GM21825 (cell line): Measurements from ENCODE around the gene IQGAP2.

Source experiments
- ATAC-seq: cut with Tn5 transposase; IDR thresholded peaks from one replicate; pipeline ENCODE4 v1.9.1; 2021; ENCODE audit warnings: mild to moderate bottlenecking, moderate library complexity; ENCODE audit not compliant: unreplicated experiment

The IQGAP2 gene

GRCh38 chr5:76561959-76562358, 158.9 kb downstream of the IQGAP2 start:
- no peak for ATAC-seq

DNA sequence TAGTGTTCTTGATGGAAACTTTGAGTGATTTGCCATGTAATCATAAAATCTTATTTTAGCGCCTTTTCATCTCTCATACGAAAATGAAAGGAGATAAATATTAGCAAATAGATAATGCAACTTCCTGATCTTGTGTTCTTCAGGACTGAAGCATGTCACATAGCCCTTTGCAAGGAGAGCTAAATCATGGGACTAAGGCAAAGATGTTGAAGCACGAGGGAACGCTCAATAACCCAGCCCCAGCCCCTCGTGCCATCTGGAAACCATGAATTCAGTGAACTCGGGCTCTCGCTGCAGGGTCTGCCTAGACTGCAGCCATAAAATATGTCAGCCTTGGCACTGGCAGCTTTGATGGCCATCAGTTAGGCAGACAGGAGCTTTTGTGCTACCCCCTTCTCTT, 161.9 kb downstream of the IQGAP2 start:
- no peak for ATAC-seq

DNA sequence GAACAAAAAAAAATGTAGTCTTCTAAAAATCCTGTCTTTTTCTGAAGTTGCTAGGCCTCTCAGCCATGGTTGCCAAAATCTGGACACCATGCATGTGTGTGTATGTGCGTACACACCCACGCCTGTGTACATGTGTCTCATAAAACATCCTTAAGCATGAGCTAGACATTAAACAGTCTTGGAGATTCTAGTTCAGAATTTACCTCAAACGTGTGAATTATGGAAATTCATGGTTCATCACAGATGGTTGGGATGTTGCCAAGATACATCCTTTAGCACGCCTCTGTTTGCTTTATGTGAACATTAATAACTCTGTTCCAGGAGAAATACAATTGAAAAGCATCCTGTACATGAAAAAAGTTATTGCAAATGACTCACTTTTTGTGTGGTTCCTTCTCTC, 167.1 kb downstream of the IQGAP2 start:
- no peak for ATAC-seq

GRCh38 chr5:76571559-76571958, 168.5 kb downstream of the IQGAP2 start:
- ATAC-seq = no peak

GRCh38 chr5:76576450-76576849, 173.4 kb downstream of the IQGAP2 start:
- ATAC-seq = no peak

- no peak for ATAC-seq
Measured at GRCh38 chr5:76576996-76577395, 173.9 kb downstream of the IQGAP2 start.

GRCh38 chr5:76579166-76579937, 176.3 kb downstream of the IQGAP2 start:
- ATAC-seq = no peak

- no peak for ATAC-seq
Measured at GRCh38 chr5:76580981-76581380, 177.9 kb downstream of the IQGAP2 start.

DNA sequence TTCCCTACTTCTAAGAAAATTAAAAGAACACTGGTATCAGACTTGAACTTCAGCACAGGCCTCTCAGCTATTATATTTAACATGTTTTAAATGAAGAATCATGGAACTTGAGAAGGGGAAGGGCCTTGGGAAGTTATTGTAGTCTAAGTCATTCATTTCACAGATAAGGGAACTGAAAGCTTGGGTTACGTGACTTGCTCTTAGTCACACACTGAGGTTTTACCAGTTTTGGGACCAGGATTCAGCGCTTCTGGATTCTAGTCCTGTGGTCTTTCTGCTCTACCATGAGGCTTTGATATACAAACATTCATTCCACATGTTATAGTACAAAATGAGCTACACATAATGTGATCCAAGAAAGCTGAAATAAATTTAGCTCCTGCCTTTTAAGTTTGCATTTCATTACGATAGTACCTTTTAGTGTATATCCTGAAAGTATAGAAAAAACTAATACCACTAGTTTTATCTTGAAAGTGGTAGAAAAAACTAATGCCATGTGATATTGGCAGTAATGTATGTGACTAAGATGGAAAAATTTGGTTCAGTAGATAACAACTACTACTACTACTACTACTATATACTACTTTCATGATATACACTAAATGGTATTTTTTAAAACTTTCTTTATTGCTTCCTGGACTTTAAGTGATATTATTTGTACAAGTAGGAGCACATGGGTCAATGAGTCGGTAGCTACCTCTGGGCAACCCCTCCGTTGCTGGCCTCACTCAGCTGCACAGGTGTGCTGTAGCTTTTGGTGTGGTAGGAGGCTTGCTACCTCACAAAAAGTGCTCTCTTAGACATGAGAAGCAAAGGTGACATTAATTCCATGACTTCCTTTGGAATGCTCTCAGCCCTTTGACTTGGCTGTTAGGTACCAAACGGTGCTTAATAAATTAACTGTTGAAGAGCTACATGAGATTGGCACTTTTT, 179.4 kb downstream of the IQGAP2 start:
- ATAC-seq = peak; percentile 89

GRCh38 chr5:76583163-76584047, 180.3 kb downstream of the IQGAP2 start:
- no peak for ATAC-seq

- ATAC-seq = no peak
Measured at GRCh38 chr5:76585783-76586217, 182.7 kb downstream of the IQGAP2 start.

DNA sequence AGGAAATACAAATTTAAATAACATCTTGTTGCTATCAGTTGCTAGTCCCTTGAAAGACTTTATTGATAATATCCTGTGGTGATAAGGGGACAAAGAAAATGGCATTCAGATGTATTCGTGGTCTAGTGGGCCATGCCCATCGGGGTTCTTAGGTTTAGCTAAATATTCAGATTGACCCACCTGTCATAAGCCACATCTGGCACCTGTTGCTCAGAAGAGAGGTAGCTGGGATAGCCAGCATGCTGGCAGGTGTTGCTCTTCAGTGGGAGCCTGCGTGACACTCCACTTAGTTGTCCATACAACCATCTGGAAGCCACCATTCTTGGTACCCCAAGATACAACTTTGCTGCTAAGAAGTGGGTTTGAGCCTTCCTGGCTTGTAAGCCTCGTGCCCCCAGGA, 183.4 kb downstream of the IQGAP2 start:
- no peak for ATAC-seq

DNA sequence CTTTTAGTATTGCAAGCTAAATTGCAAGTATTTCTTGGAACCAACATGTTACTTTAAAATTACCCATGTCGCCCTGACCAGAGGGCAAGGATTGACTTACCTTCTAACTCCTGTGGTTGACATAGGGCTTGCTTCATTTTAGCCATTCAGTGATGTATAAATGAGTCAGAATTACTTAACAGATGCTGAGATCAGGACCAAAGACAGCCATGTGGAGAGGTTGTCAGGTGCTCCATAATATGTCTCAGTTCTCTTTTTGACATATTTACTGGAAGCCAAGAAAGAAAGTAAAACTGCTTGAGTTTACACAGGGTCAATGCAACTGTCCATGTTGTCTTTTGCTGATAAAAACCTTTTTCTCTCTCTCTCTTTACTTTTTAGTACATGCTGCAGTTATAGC, 186.9 kb downstream of the IQGAP2 start:
- peak; percentile 94 for ATAC-seq

- ATAC-seq = no peak
Measured at GRCh38 chr5:76591366-76591765, 188.3 kb downstream of the IQGAP2 start.

DNA sequence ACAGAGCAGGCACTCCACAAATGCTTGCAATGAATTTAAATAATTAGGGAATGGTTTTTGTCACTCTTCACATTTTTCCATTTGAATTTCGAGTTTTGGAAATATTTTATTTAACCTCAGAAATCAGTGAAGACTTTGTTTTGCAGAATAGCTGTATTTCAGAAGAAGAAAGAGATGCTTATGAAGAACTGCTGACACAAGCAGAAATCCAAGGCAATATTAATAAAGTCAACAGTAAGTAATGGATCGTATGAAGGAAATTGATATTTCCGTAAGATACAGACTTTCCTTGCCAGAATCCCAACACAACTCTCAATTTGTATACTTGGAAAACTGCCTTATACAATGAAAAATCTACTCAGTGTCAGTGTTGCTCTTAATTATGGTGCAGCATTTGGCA, 189.6 kb downstream of the IQGAP2 start:
- ATAC-seq = no peak

- no peak for ATAC-seq
Measured at GRCh38 chr5:76594107-76594506, 191.0 kb downstream of the IQGAP2 start.

GRCh38 chr5:76595755-76596481, 192.8 kb downstream of the IQGAP2 start:
- no peak for ATAC-seq

DNA sequence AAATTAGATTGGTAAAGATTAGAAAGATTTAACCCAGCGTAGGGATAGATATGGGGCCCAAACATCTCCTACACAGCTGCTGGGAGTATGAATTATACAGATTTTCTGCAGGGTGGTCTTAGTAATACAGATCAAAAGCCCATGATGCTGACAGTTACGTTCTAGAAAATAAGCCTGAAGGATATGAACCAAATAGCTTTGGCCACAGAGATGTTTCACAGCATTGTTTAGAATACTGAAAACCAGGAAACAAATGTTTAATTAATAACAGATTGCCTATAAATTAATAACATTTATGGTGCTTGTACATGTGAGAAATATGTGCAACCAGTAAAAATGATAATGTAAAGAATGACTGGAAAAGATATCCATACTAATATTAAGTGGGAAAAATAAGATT, 195.4 kb downstream of the IQGAP2 start:
- ATAC-seq = no peak

DNA sequence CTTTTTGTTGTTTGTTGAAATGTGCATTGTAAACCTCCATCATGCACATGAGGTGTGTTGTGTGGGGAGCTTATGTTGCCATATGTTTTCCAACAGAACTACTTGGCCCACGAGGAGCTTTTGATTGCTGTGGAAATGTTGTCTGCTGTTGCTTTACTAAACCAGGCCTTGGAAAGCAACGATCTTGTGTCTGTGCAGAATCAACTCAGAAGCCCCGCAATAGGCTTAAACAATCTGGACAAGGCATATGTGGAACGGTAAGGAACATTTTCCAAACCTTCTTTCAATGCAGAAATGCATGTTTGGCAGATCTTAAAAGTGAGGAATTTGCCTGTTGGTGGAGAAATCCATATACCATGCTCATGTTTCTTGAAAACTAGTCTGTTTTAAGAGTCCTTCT, 197.6 kb downstream of the IQGAP2 start:
- no peak for ATAC-seq

GRCh38 chr5:76601470-76601869, 198.4 kb downstream of the IQGAP2 start:
- peak; percentile 61 for ATAC-seq
